WERI-Rb-1 (cell line): Measurements from ENCODE around the gene TSPAN7.

Experiments used
- DNase-seq: peaks from one replicate; pipeline ENCODE4 v3.0.0-alpha.2; 2020
- H3K27ac ChIP-seq: fragments of 250-450 bp; sonication (Bioruptor Pico); 2 replicates; pipeline ENCODE4 v1.5.1; 2020; ENCODE audit warnings: mild to moderate bottlenecking, moderate library complexity
- H3K27me3 ChIP-seq: fragments of 250-450 bp; sonication (Bioruptor Pico); 2 replicates; pipeline ENCODE4 v1.5.1; 2021; ENCODE audit warnings: mild to moderate bottlenecking, low read depth, moderate library complexity; ENCODE audit not compliant: insufficient read depth, severe bottlenecking
- H3K36me3 ChIP-seq: fragments of 250-450 bp; sonication (Bioruptor Pico); 2 replicates; pipeline ENCODE4 v1.5.1; 2020; ENCODE audit warnings: mild to moderate bottlenecking, moderate library complexity
- H3K4me3 ChIP-seq: 2 replicates; pipeline ENCODE4 v1.5.1; 2011; ENCODE audit warnings: low read depth, mild to moderate bottlenecking, control low read depth, low read length
- H3K9me3 ChIP-seq: fragments of 250-450 bp; sonication (Bioruptor Pico); 2 replicates; pipeline ENCODE4 v1.5.1; 2021; ENCODE audit warnings: mild to moderate bottlenecking, moderate library complexity; ENCODE audit not compliant: severe bottlenecking
- TF ChIP-seq, protein P1 (sequence below): IDR thresholded peaks from 2 replicates; pipeline ENCODE4 v1.5.1; 2011; ENCODE audit warnings: low read depth, mild to moderate bottlenecking, control low read depth, inconsistent platforms, low read length

Gene TSPAN7

DNA sequence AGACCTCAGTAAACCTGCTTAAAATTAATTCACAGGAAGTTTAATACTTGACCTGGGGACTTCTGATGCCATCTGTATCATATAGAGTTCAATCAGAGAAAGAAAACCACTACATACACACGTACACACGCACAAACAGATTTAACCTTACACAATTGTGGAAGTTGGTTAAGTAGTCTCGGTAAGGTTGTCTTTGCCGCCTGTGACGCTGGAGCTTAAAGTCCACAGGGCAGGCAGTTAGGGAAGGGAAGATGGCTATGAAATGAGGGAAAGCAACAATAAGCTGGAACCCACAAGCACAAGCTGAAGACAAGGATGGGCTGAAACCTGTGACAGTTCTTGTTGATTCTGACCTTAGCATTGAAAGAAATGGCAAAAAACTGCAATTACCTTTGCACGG, 41.7 kb upstream of the TSPAN7 start:
- no peaks in the 10 kb centered on the region for H3K36me3 ChIP-seq
- peaks cover 2% of the 10 kb centered on the region for H3K27me3 ChIP-seq
- DNase-seq = no peak
- no peak overlapping the region for H3K4me3 ChIP-seq
- TF ChIP-seq, protein P1, sequence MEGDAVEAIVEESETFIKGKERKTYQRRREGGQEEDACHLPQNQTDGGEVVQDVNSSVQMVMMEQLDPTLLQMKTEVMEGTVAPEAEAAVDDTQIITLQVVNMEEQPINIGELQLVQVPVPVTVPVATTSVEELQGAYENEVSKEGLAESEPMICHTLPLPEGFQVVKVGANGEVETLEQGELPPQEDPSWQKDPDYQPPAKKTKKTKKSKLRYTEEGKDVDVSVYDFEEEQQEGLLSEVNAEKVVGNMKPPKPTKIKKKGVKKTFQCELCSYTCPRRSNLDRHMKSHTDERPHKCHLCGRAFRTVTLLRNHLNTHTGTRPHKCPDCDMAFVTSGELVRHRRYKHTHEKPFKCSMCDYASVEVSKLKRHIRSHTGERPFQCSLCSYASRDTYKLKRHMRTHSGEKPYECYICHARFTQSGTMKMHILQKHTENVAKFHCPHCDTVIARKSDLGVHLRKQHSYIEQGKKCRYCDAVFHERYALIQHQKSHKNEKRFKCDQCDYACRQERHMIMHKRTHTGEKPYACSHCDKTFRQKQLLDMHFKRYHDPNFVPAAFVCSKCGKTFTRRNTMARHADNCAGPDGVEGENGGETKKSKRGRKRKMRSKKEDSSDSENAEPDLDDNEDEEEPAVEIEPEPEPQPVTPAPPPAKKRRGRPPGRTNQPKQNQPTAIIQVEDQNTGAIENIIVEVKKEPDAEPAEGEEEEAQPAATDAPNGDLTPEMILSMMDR = no peak
- no peak overlapping the region for H3K27ac ChIP-seq
- H3K9me3 ChIP-seq = no peaks in the 10 kb centered on the region

DNA sequence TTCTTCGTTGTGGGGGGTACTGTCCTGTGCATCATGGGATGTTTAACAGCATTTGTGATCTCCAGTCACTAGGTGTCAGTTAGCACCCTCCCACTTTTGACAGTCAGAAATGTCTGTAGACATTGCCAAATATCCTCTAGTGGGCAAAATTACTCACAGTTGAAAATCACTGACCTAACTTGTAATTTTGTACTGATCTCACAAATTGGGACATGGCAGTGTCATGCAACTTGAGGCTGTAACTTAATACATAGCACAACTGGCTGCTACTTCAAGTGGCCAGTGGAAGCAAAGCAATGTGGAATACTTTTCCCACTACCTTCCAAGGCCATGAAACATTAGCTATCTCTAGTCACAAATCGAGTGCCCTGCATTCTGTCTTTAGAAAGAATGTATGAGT, 23.2 kb upstream of the TSPAN7 start:
- Histone ChIP-seq H3K4me3 (no peak overlapping the region), H3K36me3 (no peaks in the 10 kb centered on the region), H3K27ac (no peak overlapping the region), H3K9me3 (no peaks in the 10 kb centered on the region), H3K27me3 (no peaks in the 10 kb centered on the region)
- no peak for DNase-seq
- TF ChIP-seq, protein P1 = no peak

GRCh38 chrX:38539748-38540147, 21.6 kb upstream of the TSPAN7 start:
- no peaks in the 10 kb centered on the region for H3K36me3 ChIP-seq

GRCh38 chrX:38548508-38548907, 12.8 kb upstream of the TSPAN7 start:
- no peak for DNase-seq
- TF ChIP-seq, protein P1 = no peak
- H3K27ac ChIP-seq = no peak overlapping the region
- H3K4me3 ChIP-seq = no peak overlapping the region
- no peaks in the 10 kb centered on the region for H3K9me3 ChIP-seq
- H3K36me3 ChIP-seq = no peaks in the 10 kb centered on the region
- H3K27me3 ChIP-seq = no peaks in the 10 kb centered on the region

More at GRCh38 chrX:38539748-38540147, 21.6 kb upstream of the TSPAN7 start:
- Histone ChIP-seq H3K27ac (no peak overlapping the region), H3K9me3 (no peaks in the 10 kb centered on the region), H3K27me3 (no peaks in the 10 kb centered on the region), H3K4me3 (no peak overlapping the region)
- TF ChIP-seq, protein P1 = no peak
- no peak for DNase-seq

DNA sequence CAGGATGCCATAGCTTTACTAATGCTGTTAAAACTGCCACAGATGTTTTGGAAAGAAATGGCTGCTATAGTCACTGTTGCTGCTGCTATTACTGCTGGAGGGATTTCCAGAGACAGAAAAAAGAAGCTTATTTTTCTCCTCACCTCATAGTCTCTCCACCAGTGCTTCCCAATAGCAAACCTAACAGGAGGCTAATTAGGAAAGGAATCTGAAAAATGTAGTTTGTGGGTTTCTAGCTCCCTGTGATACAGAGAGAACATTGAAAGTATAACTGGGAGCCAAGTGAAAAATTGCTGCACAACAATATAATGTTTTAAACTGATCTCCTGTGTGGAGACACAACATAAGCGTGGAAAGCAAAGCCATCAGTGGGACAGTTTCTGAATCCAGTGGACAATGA, 8.6 kb upstream of the TSPAN7 start:
- Histone ChIP-seq H3K27ac (no peak overlapping the region), H3K4me3 (no peak overlapping the region), H3K9me3 (no peaks in the 10 kb centered on the region), H3K27me3 (no peaks in the 10 kb centered on the region), H3K36me3 (no peaks in the 10 kb centered on the region)
- DNase-seq = no peak
- TF ChIP-seq, protein P1 = no peak

- H3K4me3 ChIP-seq = no peak overlapping the region
- peaks cover 4% of the 10 kb centered on the region for H3K27me3 ChIP-seq
- no peaks in the 10 kb centered on the region for H3K36me3 ChIP-seq
- DNase-seq = no peak
- H3K9me3 ChIP-seq = no peaks in the 10 kb centered on the region
- H3K27ac ChIP-seq = no peak overlapping the region
- TF ChIP-seq, protein P1 = no peak
These were observed 2.7 kb upstream of the TSPAN7 start for GRCh38 chrX:38558686-38559085.
